ENCODE data around the gene GTF3C2. TPM values are rescaled to one million over a fixed set of nuclear protein-coding genes. Genes with fewer than 3 reads are reported as not detected.
A peak's percentile ranks its signal among the peaks of the same experiment; 100 is the strongest.
"Not testable (repeated sequence)": the region's sequence is repeated elsewhere in the genome, so short reads cannot be mapped to it uniquely, and the experiment has no call there.

Gene GTF3C2
- total RNA-seq, 1 experiment from 2014 or later = 79.0 TPM

- no peaks in the 10 kb centered on the region for H3K9me2 ChIP-seq (replicated peaks; ENCODE audit: insufficient read depth, low read length)
- H3K27me3 ChIP-seq (ENCODE audit: low read length) = no peaks in the 10 kb centered on the region
- peaks cover 8% of the 10 kb centered on the region for H3K79me2 ChIP-seq (ENCODE audit: low read length)
- H4K20me1 ChIP-seq (ENCODE audit: insufficient read depth, low read depth, low read length) = no peaks in the 10 kb centered on the region
- H2AFZ ChIP-seq (ENCODE audit: low read length) = no peak overlapping the region
- peaks cover 38% of the 10 kb centered on the region for H3K36me3 ChIP-seq (ENCODE audit: insufficient read depth, low read length)
- H3K9me3 ChIP-seq (ENCODE audit: low read length) = no peaks in the 10 kb centered on the region
- peaks cover 4% of the 10 kb centered on the region for H3K4me1 ChIP-seq (ENCODE audit: low read length)
- DNase-seq = no peak
- H3K4me2 ChIP-seq (ENCODE audit: low read depth, low read length, poor library complexity, severe bottlenecking) = no peak overlapping the region
- H3K27ac ChIP-seq (ENCODE audit: low read length) = no peak overlapping the region
- no peak overlapping the region for H3K9ac ChIP-seq (ENCODE audit: low read length)
- H3K4me3 ChIP-seq (ENCODE audit: low read length) = no peak overlapping the region
Measured at GRCh38 chr2:27362678-27363420, 6.3 kb upstream of the GTF3C2 start.

DNA sequence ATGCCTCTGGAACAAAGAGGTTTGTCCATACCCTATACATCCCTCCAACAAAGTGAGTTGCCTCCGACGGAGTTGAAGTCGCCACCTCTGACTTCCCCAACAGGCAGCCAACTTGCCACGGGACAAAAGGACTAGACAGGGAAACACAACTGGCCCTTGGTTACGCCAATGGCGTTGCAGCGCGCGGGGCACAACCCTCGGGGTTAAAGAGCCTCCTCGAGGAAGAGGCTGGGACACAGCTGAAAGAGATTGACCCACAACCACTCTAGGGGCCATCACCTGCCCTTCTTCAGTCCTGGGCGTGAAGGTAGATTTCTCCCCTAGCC, 545 bp downstream of the GTF3C2 start:
- H3K9me3 ChIP-seq (ENCODE audit: low read length) = no peaks in the 10 kb centered on the region
- H3K4me1 ChIP-seq (ENCODE audit: low read length) = peaks cover 45% of the 10 kb centered on the region
- peak; percentile 89 for DNase-seq
- H3K4me2 ChIP-seq (ENCODE audit: low read depth, low read length, poor library complexity, severe bottlenecking) = peak overlapping the region; percentile 99
- peak overlapping the region; percentile 89 for H3K9ac ChIP-seq (ENCODE audit: low read length)
- H4K20me1 ChIP-seq (ENCODE audit: insufficient read depth, low read depth, low read length) = no peaks in the 10 kb centered on the region
- H3K36me3 ChIP-seq (ENCODE audit: insufficient read depth, low read length) = peaks cover 9% of the 10 kb centered on the region
- H3K27ac ChIP-seq (ENCODE audit: low read length) = peak overlapping the region; percentile 78
- peak overlapping the region; percentile 89 for H3K4me3 ChIP-seq (ENCODE audit: low read length)
- H2AFZ ChIP-seq (ENCODE audit: low read length) = peak overlapping the region; percentile 39; the same call in 1 of the 2 replicates
- no peaks in the 10 kb centered on the region for H3K27me3 ChIP-seq (ENCODE audit: low read length)
- H3K79me2 ChIP-seq (ENCODE audit: low read length) = peaks cover 71% of the 10 kb centered on the region
- no peaks in the 10 kb centered on the region for H3K9me2 ChIP-seq (replicated peaks; ENCODE audit: insufficient read depth, low read length)

- no peaks in the 10 kb centered on the region for H3K9me2 ChIP-seq (replicated peaks; ENCODE audit: insufficient read depth, low read length)
- no peak overlapping the region for H3K9ac ChIP-seq (ENCODE audit: low read length)
- no peak for DNase-seq
- peaks cover 59% of the 10 kb centered on the region for H3K4me1 ChIP-seq (ENCODE audit: low read length)
- H3K36me3 ChIP-seq (ENCODE audit: insufficient read depth, low read length) = peaks cover 9% of the 10 kb centered on the region
- H4K20me1 ChIP-seq (ENCODE audit: insufficient read depth, low read depth, low read length) = no peaks in the 10 kb centered on the region
- H3K79me2 ChIP-seq (ENCODE audit: low read length) = peaks cover 86% of the 10 kb centered on the region
- no peak overlapping the region for H3K4me3 ChIP-seq (ENCODE audit: low read length)
- H2AFZ ChIP-seq (ENCODE audit: low read length) = no peak overlapping the region
- peak overlapping the region; percentile 99 for H3K4me2 ChIP-seq (ENCODE audit: low read depth, low read length, poor library complexity, severe bottlenecking)
- no peaks in the 10 kb centered on the region for H3K27me3 ChIP-seq (ENCODE audit: low read length)
- H3K27ac ChIP-seq (ENCODE audit: low read length) = no peak overlapping the region
- no peaks in the 10 kb centered on the region for H3K9me3 ChIP-seq (ENCODE audit: low read length)
Measured at GRCh38 chr2:27354597-27354927, 2.0 kb downstream of the GTF3C2 start.

- Histone ChIP-seq H3K9me3 (ENCODE audit: low read length) (no peaks in the 10 kb centered on the region), H3K9me2 (replicated peaks; ENCODE audit: insufficient read depth, low read length) (no peaks in the 10 kb centered on the region), H3K27me3 (ENCODE audit: low read length) (no peaks in the 10 kb centered on the region), H3K4me1 (ENCODE audit: low read length) (peaks cover 59% of the 10 kb centered on the region), H3K4me2 (ENCODE audit: low read depth, low read length, poor library complexity, severe bottlenecking) (peak overlapping the region; percentile 99), H2AFZ (ENCODE audit: low read length) (no peak overlapping the region), H4K20me1 (ENCODE audit: insufficient read depth, low read depth, low read length) (no peaks in the 10 kb centered on the region), H3K27ac (ENCODE audit: low read length) (no peak overlapping the region; the same call in 1 of the 2 replicates), H3K4me3 (ENCODE audit: low read length) (no peak overlapping the region), H3K36me3 (ENCODE audit: insufficient read depth, low read length) (peaks cover 9% of the 10 kb centered on the region), H3K79me2 (ENCODE audit: low read length) (peaks cover 91% of the 10 kb centered on the region), H3K9ac (ENCODE audit: low read length) (no peak overlapping the region)
- no peak for DNase-seq
Measured at GRCh38 chr2:27353762-27354596, 2.6 kb downstream of the GTF3C2 start.

- not testable (repeated sequence) for H3K27me3 ChIP-seq (ENCODE audit: low read length); H3K9me3 ChIP-seq (ENCODE audit: low read length); H3K4me3 ChIP-seq (ENCODE audit: low read length); H3K4me2 ChIP-seq (ENCODE audit: low read depth, low read length, poor library complexity, severe bottlenecking); H3K9ac ChIP-seq (ENCODE audit: low read length); DNase-seq; H3K27ac ChIP-seq (ENCODE audit: low read length); H2AFZ ChIP-seq (ENCODE audit: low read length); H4K20me1 ChIP-seq (ENCODE audit: insufficient read depth, low read depth, low read length); H3K36me3 ChIP-seq (ENCODE audit: insufficient read depth, low read length); H3K9me2 ChIP-seq (replicated peaks; ENCODE audit: insufficient read depth, low read length)
- Histone ChIP-seq H3K4me1 (ENCODE audit: low read length) (peaks cover 59% of the 10 kb centered on the region), H3K79me2 (ENCODE audit: low read length) (peaks cover 91% of the 10 kb centered on the region)
Measured at GRCh38 chr2:27353386-27353761, 3.2 kb downstream of the GTF3C2 start.

- Histone ChIP-seq H3K9me2 (replicated peaks; ENCODE audit: insufficient read depth, low read length) (no peaks in the 10 kb centered on the region), H3K4me1 (ENCODE audit: low read length) (peaks cover 51% of the 10 kb centered on the region), H3K4me3 (ENCODE audit: low read length) (no peak overlapping the region), H3K9ac (ENCODE audit: low read length) (peak overlapping the region; percentile 39), H2AFZ (ENCODE audit: low read length) (no peak overlapping the region), H3K79me2 (ENCODE audit: low read length) (peaks cover 91% of the 10 kb centered on the region), H3K27ac (ENCODE audit: low read length) (peak overlapping the region; percentile 45), H3K36me3 (ENCODE audit: insufficient read depth, low read length) (no peaks in the 10 kb centered on the region; the same call in none of the 2 replicates), H3K9me3 (ENCODE audit: low read length) (no peaks in the 10 kb centered on the region), H3K4me2 (ENCODE audit: low read depth, low read length, poor library complexity, severe bottlenecking) (peak overlapping the region; percentile 11), H3K27me3 (ENCODE audit: low read length) (no peaks in the 10 kb centered on the region), H4K20me1 (ENCODE audit: insufficient read depth, low read depth, low read length) (no peaks in the 10 kb centered on the region; the same call in 1 of the 2 replicates)
- no peak for DNase-seq
Measured at GRCh38 chr2:27351802-27352598, 4.6 kb downstream of the GTF3C2 start.

- Histone ChIP-seq H3K4me2 (ENCODE audit: low read depth, low read length, poor library complexity, severe bottlenecking) (peak overlapping the region; percentile 47), H4K20me1 (ENCODE audit: insufficient read depth, low read depth, low read length) (no peaks in the 10 kb centered on the region; the same call in 1 of the 2 replicates), H3K27ac (ENCODE audit: low read length) (peak overlapping the region; percentile 37), H3K4me1 (ENCODE audit: low read length) (peaks cover 46% of the 10 kb centered on the region), H2AFZ (ENCODE audit: low read length) (no peak overlapping the region), H3K27me3 (ENCODE audit: low read length) (no peaks in the 10 kb centered on the region), H3K9me3 (ENCODE audit: low read length) (no peaks in the 10 kb centered on the region), H3K36me3 (ENCODE audit: insufficient read depth, low read length) (no peaks in the 10 kb centered on the region; the same call in none of the 2 replicates), H3K9me2 (replicated peaks; ENCODE audit: insufficient read depth, low read length) (no peaks in the 10 kb centered on the region), H3K79me2 (ENCODE audit: low read length) (peaks cover 93% of the 10 kb centered on the region), H3K9ac (ENCODE audit: low read length) (peak overlapping the region; percentile 15; the same call in 1 of the 2 replicates), H3K4me3 (ENCODE audit: low read length) (no peak overlapping the region)
- peak; percentile 61 for DNase-seq
Measured at GRCh38 chr2:27350106-27350693, 6.4 kb downstream of the GTF3C2 start.

Measured in Karpas-422 (cell line).